GM21528 (cell line): ENCODE data around the gene IFT74.
"Not testable (repeated sequence)": the region's sequence is repeated elsewhere in the genome, so short reads cannot be mapped to it uniquely, and the experiment has no call there.

Experiments
- ATAC-seq: cut with Tn5 transposase; IDR thresholded peaks from one replicate; pipeline ENCODE4 v1.9.1; 2021; ENCODE audit warnings: mild to moderate bottlenecking, moderate library complexity; ENCODE audit not compliant: unreplicated experiment, low FRiP score

The IFT74 gene

GRCh38 chr9:27065288-27065687 lies 109.1 kb downstream of the IFT74 start:
- no peak for ATAC-seq

GRCh38 chr9:27073841-27074728 lies 117.9 kb downstream of the IFT74 start:
- ATAC-seq = no peak

GRCh38 chr9:27078685-27079084 lies 122.5 kb downstream of the IFT74 start:
- no peak for ATAC-seq

- ATAC-seq = no peak
Observed at GRCh38 chr9:27085456-27085855, 129.2 kb downstream of the IFT74 start.

GRCh38 chr9:27086818-27087680 lies 130.8 kb downstream of the IFT74 start:
- no peak for ATAC-seq

GRCh38 chr9:27088981-27089380 lies 132.8 kb downstream of the IFT74 start:
- ATAC-seq = no peak

- no peak for ATAC-seq
Observed at GRCh38 chr9:27089706-27090105, 133.5 kb downstream of the IFT74 start.

GRCh38 chr9:27090231-27090630 lies 134.0 kb downstream of the IFT74 start:
- ATAC-seq = no peak

GRCh38 chr9:27090711-27091110 lies 134.5 kb downstream of the IFT74 start:
- ATAC-seq = no peak

GRCh38 chr9:27092496-27092895 lies 136.3 kb downstream of the IFT74 start:
- not testable (repeated sequence) for ATAC-seq

GRCh38 chr9:27093384-27094067 lies 137.3 kb downstream of the IFT74 start:
- ATAC-seq = not testable (repeated sequence)

GRCh38 chr9:27094640-27095298 lies 138.6 kb downstream of the IFT74 start:
- ATAC-seq = no peak

GRCh38 chr9:27107241-27107640 lies 151.0 kb downstream of the IFT74 start:
- no peak for ATAC-seq

- ATAC-seq = no peak
Observed at GRCh38 chr9:27108981-27109541, 152.8 kb downstream of the IFT74 start, which contains the start of gene TEK. Gene TEK, plus strand, starts transcription at chr9:27109225. Its CDS starts 366 bp downstream, at chr9:27109591.

GRCh38 chr9:27109621-27110020 lies 153.4 kb downstream of the IFT74 start:
- ATAC-seq = no peak

- no peak for ATAC-seq
Observed at GRCh38 chr9:27110181-27110580, 154.0 kb downstream of the IFT74 start.

GRCh38 chr9:27112235-27112634 lies 156.0 kb downstream of the IFT74 start:
- no peak for ATAC-seq
